ENCODE results near the gene DIDO1. TPM values are rescaled to one million over a fixed set of nuclear protein-coding genes. Genes with fewer than 3 reads are reported as not detected.
A peak's percentile ranks its signal among the peaks of the same experiment; 100 is the strongest.

DIDO1 gene
- total and polyA plus RNA-seq, 2 of the 13 experiments (the other 11 are each of a cell fraction or from before 2014, with no cell fraction given) = 75.0 to 75.1 TPM

- TF ChIP-seq, protein P1, sequence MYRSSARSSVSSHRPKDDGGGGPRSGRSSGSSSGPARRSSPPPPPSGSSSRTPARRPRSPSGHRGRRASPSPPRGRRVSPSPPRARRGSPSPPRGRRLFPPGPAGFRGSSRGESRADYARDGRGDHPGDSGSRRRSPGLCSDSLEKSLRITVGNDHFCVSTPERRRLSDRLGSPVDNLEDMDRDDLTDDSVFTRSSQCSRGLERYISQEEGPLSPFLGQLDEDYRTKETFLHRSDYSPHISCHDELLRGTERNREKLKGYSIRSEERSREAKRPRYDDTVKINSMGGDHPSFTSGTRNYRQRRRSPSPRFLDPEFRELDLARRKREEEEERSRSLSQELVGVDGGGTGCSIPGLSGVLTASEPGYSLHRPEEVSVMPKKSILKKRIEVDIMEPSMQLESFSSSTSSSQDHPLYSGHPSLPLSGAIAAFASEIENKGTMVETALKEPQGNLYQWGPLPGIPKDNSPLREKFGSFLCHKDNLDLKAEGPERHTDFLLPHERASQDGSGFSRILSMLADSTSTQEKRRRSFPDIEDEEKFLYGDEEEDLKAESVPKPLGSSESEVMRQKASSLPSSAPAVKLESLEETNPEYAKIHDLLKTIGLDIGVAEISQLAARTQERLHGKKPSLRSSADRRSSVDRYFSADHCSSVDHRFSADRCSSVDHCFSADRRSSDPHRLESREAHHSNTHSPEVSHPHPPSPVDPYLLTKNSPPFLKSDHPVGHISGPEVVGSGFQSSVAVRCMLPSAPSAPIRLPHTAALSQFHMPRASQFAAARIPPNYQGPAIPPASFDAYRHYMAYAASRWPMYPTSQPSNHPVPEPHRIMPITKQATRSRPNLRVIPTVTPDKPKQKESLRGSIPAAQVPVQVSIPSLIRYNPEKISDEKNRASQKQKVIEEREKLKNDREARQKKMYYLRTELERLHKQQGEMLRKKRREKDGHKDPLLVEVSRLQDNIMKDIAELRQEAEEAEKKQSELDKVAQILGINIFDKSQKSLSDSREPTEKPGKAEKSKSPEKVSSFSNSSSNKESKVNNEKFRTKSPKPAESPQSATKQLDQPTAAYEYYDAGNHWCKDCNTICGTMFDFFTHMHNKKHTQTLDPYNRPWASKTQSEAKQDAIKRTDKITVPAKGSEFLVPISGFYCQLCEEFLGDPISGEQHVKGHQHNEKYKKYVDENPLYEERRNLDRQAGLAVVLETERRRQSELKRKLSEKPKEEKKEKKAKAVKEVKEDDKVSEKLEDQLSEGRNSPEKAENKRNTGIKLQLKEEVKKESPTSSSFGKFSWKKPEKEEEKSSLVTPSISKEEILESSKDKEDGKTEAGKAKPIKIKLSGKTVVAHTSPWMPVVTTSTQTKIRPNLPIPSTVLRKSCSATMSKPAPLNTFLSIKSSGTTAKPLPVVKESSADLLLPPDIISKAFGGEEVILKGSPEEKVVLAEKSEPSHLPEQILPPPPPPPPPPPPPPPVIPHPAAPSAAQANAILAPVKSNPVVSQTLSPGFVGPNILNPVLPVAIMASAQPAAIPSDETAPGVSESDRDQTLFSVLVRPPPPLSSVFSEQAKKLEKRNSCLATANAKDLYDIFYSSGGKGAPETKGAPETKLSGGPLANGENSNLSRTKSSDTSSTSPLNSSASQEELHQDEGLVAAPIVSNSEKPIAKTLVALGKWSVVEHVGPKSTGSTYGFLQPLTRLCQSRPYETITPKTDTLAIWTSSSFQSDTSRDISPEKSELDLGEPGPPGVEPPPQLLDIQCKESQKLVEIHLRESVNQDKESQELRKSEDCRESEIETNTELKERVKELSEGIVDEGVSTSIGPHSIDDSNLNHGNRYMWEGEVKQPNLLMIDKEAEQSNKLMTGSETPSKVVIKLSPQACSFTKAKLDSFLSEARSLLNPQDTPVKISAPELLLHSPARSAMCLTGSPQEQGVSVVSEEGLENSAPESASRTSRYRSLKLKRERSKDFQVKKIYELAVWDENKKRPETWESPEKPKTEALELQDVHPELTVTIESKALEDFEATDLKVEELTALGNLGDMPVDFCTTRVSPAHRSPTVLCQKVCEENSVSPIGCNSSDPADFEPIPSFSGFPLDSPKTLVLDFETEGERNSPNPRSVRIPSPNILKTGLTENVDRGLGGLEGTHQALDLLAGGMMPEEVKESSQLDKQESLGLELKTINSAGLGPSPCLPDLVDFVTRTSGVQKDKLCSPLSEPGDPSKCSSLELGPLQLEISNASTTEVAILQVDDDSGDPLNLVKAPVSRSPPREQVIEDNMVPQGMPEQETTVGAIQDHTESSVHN (CRISPR knock-in tag; IDR thresholded peaks at IDR 0.05) = no peak; the same call in 1 of the 2 replicates
- peak; percentile 86; the same call in 1 of the 2 replicates for TF ChIP-seq ZNF616 (CRISPR knock-in tag; IDR thresholded peaks at IDR 0.05; ENCODE audit: low read depth)
- peak; percentile 52; the same call in 1 of the 2 replicates for TF ChIP-seq FOSL2 (CRISPR knock-in tag; IDR thresholded peaks at IDR 0.05)
- TF ChIP-seq ZBTB7B (CRISPR knock-in tag; IDR thresholded peaks at IDR 0.05) = peak; percentile 72; the same call in 1 of the 2 replicates
- TF ChIP-seq PHF20 (CRISPR knock-in tag; IDR thresholded peaks at IDR 0.05) = no peak
- TF ChIP-seq ADNP (CRISPR knock-in tag; IDR thresholded peaks at IDR 0.05) = peak; percentile 68; the same call in 1 of the 2 replicates
- TF ChIP-seq, protein P2, sequence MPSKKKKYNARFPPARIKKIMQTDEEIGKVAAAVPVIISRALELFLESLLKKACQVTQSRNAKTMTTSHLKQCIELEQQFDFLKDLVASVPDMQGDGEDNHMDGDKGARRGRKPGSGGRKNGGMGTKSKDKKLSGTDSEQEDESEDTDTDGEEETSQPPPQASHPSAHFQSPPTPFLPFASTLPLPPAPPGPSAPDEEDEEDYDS (CRISPR knock-in tag; IDR thresholded peaks at IDR 0.05) = peak; percentile 45; the same call in 1 of the 2 replicates
- TF ChIP-seq ZNF382 (CRISPR knock-in tag; IDR thresholded peaks at IDR 0.05; ENCODE audit: borderline replicate concordance) = no peak
- TF ChIP-seq, protein P3, sequence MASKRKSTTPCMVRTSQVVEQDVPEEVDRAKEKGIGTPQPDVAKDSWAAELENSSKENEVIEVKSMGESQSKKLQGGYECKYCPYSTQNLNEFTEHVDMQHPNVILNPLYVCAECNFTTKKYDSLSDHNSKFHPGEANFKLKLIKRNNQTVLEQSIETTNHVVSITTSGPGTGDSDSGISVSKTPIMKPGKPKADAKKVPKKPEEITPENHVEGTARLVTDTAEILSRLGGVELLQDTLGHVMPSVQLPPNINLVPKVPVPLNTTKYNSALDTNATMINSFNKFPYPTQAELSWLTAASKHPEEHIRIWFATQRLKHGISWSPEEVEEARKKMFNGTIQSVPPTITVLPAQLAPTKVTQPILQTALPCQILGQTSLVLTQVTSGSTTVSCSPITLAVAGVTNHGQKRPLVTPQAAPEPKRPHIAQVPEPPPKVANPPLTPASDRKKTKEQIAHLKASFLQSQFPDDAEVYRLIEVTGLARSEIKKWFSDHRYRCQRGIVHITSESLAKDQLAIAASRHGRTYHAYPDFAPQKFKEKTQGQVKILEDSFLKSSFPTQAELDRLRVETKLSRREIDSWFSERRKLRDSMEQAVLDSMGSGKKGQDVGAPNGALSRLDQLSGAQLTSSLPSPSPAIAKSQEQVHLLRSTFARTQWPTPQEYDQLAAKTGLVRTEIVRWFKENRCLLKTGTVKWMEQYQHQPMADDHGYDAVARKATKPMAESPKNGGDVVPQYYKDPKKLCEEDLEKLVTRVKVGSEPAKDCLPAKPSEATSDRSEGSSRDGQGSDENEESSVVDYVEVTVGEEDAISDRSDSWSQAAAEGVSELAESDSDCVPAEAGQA (IDR thresholded peaks at IDR 0.05; ENCODE audit: low read depth) = 0 out of 2 replicates have a peak, but pooled peaks have one; percentile 31
- TF ChIP-seq, protein P3 (CRISPR knock-in tag; IDR thresholded peaks at IDR 0.05; ENCODE audit: borderline replicate concordance) = no peak
- TF ChIP-seq MEIS1 (CRISPR knock-in tag; IDR thresholded peaks at IDR 0.05; ENCODE audit: borderline replicate concordance) = peak; percentile 27; the same call in 1 of the 2 replicates
- TF ChIP-seq ZSCAN25 (CRISPR knock-in tag; IDR thresholded peaks at IDR 0.05) = no peak
- TF ChIP-seq ZNF24 (IDR thresholded peaks at IDR 0.05) = no peak
- no peak for TF ChIP-seq ZNF841 (CRISPR knock-in tag; IDR thresholded peaks at IDR 0.05; ENCODE audit: borderline replicate concordance)
Observed at GRCh38 chr20:62971950-62972844, 45.9 kb upstream of the DIDO1 start (continued).

All from HepG2 (cell line).